HCT116 (cell line): Measurements from ENCODE around the gene RASGRF2. TPM values are rescaled to one million over a fixed set of nuclear protein-coding genes. Genes with fewer than 3 reads are reported as not detected.

ENCODE experiments used
- ATAC-seq: fragments of 200-7000 bp; cut with Tn5 transposase; 2 replicates; pipeline ENCODE4 v1.9.1; 2020; ENCODE audit warnings: mild to moderate bottlenecking, moderate library complexity
- BruUV-seq: library from RNA; stranded (reverse); fragments of 400-500 nt; replicated peaks from 2 replicates; lab custom pipeline; 2021; lab: Mats Ljungman, UMichigan
- CTCF ChIA-PET: fragments of 300-600 bp; sonication (Branson Sonifier 250); formaldehyde crosslinking; loops from one replicate; lab custom pipeline; 2021; ENCODE audit warnings: antibody characterized with exemption; lab: Charles Lee
- POLR2A ChIA-PET: fragments of 300-600, 350-600 bp; sonication (Branson Sonifier 250); formaldehyde crosslinking; loops from one replicate; lab custom pipeline; 2021; ENCODE audit warnings: antibody characterized with exemption; lab: Charles Lee
- RAD21 ChIA-PET, 2 experiments: fragments of 300-600 bp; sonication (Branson Sonifier 250); formaldehyde crosslinking; loops; one replicate each; lab custom pipeline; 2023; ENCODE audit warnings: low total read pairs in 2 of 2; ENCODE audit not compliant: uncharacterized antibody in 2 of 2, unreplicated experiment in 2 of 2, low non-redundant PET in 1 of 2; lab: Charles Lee
- DNase-seq: peaks from one replicate; pipeline ENCODE4 v3.0.0-alpha.2; 2010; ENCODE audit warnings: low read depth, low spot score
- H2AFZ ChIP-seq: fragments of 200-600 bp; shearing (Covaris generic), sonication (generic); 2 replicates; pipeline ENCODE4 v1.6.1; 2017; ENCODE audit warnings: low read depth, mixed run types, mixed read lengths, antibody characterized with exemption, low read length; ENCODE audit not compliant: poor library complexity, severe bottlenecking
- H3K27ac ChIP-seq: 2 replicates; pipeline ENCODE4 v1.5.1; 2012; ENCODE audit warnings: low read depth, low read length
- H3K27me3 ChIP-seq: fragments of 200-600 bp; sonication (generic); 2 replicates; pipeline ENCODE4 v1.6.1; 2016; ENCODE audit warnings: mixed run types, low read length, mixed read lengths; ENCODE audit not compliant: insufficient read depth
- H3K36me3 ChIP-seq, 2 experiments: fragments of 200-500 bp in 1 of 2; fragments of 200-600 bp in 1 of 2; sonication (Bioruptor generic) in 1 of 2; sonication (generic) in 1 of 2; 2 replicates each; pipeline versions ENCODE4 v1.5.1 to v1.6.1; 2014 to 2016; ENCODE audit warnings: low read length in 2 of 2, inconsistent platforms in 1 of 2, mixed read lengths in 1 of 2, mixed run types in 1 of 2; ENCODE audit not compliant: insufficient read depth in 2 of 2, control insufficient read depth in 1 of 2
- H3K4me1 ChIP-seq, 2 experiments: fragments of 200-600 bp in 1 of 2; sonication (generic) in 1 of 2; 2 replicates each; pipeline versions ENCODE4 v1.5.1 to v1.6.1; 2012 to 2017; ENCODE audit warnings: low read length in 2 of 2, inconsistent platforms in 1 of 2, mild to moderate bottlenecking in 1 of 2, mixed read lengths in 1 of 2, mixed run types in 1 of 2, moderate library complexity in 1 of 2; ENCODE audit not compliant: insufficient read depth in 2 of 2, control insufficient read depth in 1 of 2
- H3K4me2 ChIP-seq: fragments of 200-600 bp; sonication (generic); 2 replicates; pipeline ENCODE4 v1.6.1; 2017; ENCODE audit warnings: mixed run types, low read length, mixed read lengths
- H3K4me3 ChIP-seq, 2 experiments: fragments of 200-600 bp in 1 of 2; sonication (generic) in 1 of 2; replicated peaks in 1 of 2; 2 replicates each; pipeline ENCODE4 v1.5.1; 2011 to 2016; ENCODE audit warnings: low read length in 2 of 2, control low read depth in 1 of 2, low read depth in 1 of 2, mild to moderate bottlenecking in 1 of 2, mixed read lengths in 1 of 2, mixed run types in 1 of 2
- H3K79me2 ChIP-seq: fragments of 200-600 bp; sonication (generic); 2 replicates; pipeline ENCODE4 v1.6.1; 2017; ENCODE audit warnings: mild to moderate bottlenecking, mixed run types, low read length, moderate library complexity, mixed read lengths; ENCODE audit not compliant: insufficient read depth
- H3K9ac ChIP-seq: fragments of 200-600 bp; sonication (generic); 2 replicates; pipeline ENCODE4 v1.6.1; 2016; ENCODE audit warnings: low read length, mixed read lengths
- H3K9me2 ChIP-seq: fragments of 200-600 bp; sonication (generic), shearing (Covaris generic); 2 replicates; pipeline ENCODE4 v1.6.1; 2017; ENCODE audit warnings: mixed run types, mild to moderate bottlenecking, moderate library complexity; ENCODE audit not compliant: insufficient read depth
- H3K9me3 ChIP-seq, 2 experiments: fragments of 200-500 bp in 1 of 2; fragments of 200-600 bp in 1 of 2; sonication (Bioruptor generic) in 1 of 2; sonication (generic) in 1 of 2; 2 replicates each; pipeline ENCODE4 v1.6.1; 2014 to 2017; ENCODE audit warnings: low read length in 2 of 2, mixed read lengths in 2 of 2, inconsistent platforms in 1 of 2, low read depth in 1 of 2, mild to moderate bottlenecking in 1 of 2, mixed run types in 1 of 2, moderate library complexity in 1 of 2; ENCODE audit not compliant: control insufficient read depth in 1 of 2, insufficient read depth in 1 of 2
- H4K20me1 ChIP-seq: fragments of 200-600 bp; sonication (generic), shearing (Covaris generic); 2 replicates; pipeline ENCODE4 v1.6.1; 2017; ENCODE audit warnings: mixed run types, mild to moderate bottlenecking, moderate library complexity; ENCODE audit not compliant: insufficient read depth
- CBX3 ChIP-seq: IDR thresholded peaks from 2 replicates; pipeline ENCODE4 v1.6.1; 2012; ENCODE audit warnings: low read depth
- FOSL1 ChIP-seq: IDR thresholded peaks from 2 replicates; pipeline ENCODE4 v1.6.1; 2012; ENCODE audit warnings: low read depth
- JUND ChIP-seq: IDR thresholded peaks from 2 replicates; pipeline ENCODE4 v1.6.1; 2012
- POLR2A ChIP-seq: IDR thresholded peaks from 2 replicates; pipeline ENCODE4 v1.7.0; 2011; ENCODE audit warnings: borderline replicate concordance; ENCODE audit not compliant: insufficient read depth, insufficient read length; ENCODE audit errors: extremely low read depth
- POLR2AphosphoS5 ChIP-seq: IDR thresholded peaks from 2 replicates; pipeline ENCODE4 v1.6.1; 2011; ENCODE audit warnings: mild to moderate bottlenecking, low read depth, low read length, moderate library complexity
- SIN3A ChIP-seq: IDR thresholded peaks from 2 replicates; pipeline ENCODE4 v1.6.1; 2012; ENCODE audit warnings: low read depth
- SP1 ChIP-seq: IDR thresholded peaks from 2 replicates; pipeline ENCODE4 v1.6.1; 2012; ENCODE audit warnings: low read depth
- SRF ChIP-seq: IDR thresholded peaks from 2 replicates; pipeline ENCODE4 v1.6.1; 2012; ENCODE audit warnings: low read depth
- ZNF274 ChIP-seq: fragments of 200-500 bp; sonication (Bioruptor generic); IDR thresholded peaks from 2 replicates; pipeline ENCODE4 v1.6.1; 2014; ENCODE audit warnings: mild to moderate bottlenecking, low read depth, low read length, inconsistent platforms
- intact Hi-C: fragments of 100-400 bp; cut with micrococcal nuclease; formaldehyde crosslinking; loops from 2 replicates; pipeline ENCODE4 v1.10.0; 2022
- total RNA-seq: library from RNA; stranded (reverse); gene quantifications from one replicate; pipeline ENCODE4 v1.2.1, GENCODE V29; 2021; ENCODE audit not compliant: unreplicated experiment
- TF ChIP-seq, protein P1 (sequence below): IDR thresholded peaks from 2 replicates; pipeline ENCODE4 v1.6.1; 2012
- TF ChIP-seq, protein P2 (sequence below): IDR thresholded peaks from 2 replicates; pipeline ENCODE4 v1.6.1; 2011; ENCODE audit warnings: mild to moderate bottlenecking, low read length, moderate library complexity; ENCODE audit not compliant: insufficient replicate concordance; ENCODE audit errors: extremely low read depth
- TF ChIP-seq, protein P3 (sequence below): IDR thresholded peaks from 2 replicates; pipeline ENCODE4 v1.6.1; 2012

Gene RASGRF2
- total RNA-seq, 1 experiment from 2014 or later, result 0.05 TPM

DNA sequence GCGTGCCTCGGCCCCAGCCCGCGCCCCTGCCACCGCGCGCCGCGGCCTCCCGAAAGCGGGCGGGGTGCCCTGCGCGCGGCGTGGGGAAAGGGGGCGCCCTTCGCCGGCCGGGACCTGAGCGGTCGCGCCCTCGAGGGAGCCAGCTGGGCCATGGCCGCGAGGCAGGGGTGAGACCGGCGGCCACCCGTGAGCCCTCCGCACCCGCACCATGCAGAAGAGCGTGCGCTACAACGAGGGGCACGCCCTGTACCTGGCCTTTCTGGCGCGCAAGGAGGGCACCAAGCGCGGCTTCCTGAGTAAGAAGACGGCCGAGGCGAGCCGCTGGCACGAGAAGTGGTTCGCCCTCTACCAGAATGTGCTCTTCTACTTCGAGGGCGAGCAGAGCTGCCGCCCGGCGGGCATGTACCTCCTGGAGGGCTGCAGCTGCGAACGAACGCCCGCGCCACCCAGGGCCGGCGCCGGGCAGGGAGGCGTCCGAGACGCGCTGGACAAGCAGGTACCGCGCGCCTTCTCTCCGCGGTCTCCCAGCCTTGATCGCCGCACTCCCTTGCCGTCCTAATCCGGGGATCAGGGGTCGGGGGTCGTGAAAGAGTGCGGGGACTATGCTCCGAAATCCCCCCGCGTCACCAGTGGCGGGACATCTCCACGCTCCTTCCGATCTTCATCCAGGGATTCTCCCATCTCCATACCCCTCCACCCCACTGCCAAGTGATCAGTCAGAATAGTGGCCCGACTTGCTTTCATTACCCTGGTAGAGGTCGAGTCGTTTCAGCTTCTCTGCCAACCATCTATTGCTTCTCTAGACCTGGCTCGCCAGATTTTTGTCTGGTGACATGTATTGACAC, 590 bp downstream of the RASGRF2 start:
- H3K9me3 ChIP-seq, result no peaks in the 10 kb centered on the region
- H3K9me2 ChIP-seq, result no peaks in the 10 kb centered on the region
- RAD21 ChIA-PET, result no interaction called here
- ATAC-seq (no peak), DNase-seq (no peak)
- TF ChIP-seq SRF, result no peak
- TF ChIP-seq POLR2A, result no peak
- no peak for TF ChIP-seq FOSL1
- no peak for TF ChIP-seq POLR2AphosphoS5
- no peak for TF ChIP-seq SIN3A
- TF ChIP-seq, protein P1, sequence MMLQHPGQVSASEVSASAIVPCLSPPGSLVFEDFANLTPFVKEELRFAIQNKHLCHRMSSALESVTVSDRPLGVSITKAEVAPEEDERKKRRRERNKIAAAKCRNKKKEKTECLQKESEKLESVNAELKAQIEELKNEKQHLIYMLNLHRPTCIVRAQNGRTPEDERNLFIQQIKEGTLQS, result no peak
- TF ChIP-seq, protein P2, sequence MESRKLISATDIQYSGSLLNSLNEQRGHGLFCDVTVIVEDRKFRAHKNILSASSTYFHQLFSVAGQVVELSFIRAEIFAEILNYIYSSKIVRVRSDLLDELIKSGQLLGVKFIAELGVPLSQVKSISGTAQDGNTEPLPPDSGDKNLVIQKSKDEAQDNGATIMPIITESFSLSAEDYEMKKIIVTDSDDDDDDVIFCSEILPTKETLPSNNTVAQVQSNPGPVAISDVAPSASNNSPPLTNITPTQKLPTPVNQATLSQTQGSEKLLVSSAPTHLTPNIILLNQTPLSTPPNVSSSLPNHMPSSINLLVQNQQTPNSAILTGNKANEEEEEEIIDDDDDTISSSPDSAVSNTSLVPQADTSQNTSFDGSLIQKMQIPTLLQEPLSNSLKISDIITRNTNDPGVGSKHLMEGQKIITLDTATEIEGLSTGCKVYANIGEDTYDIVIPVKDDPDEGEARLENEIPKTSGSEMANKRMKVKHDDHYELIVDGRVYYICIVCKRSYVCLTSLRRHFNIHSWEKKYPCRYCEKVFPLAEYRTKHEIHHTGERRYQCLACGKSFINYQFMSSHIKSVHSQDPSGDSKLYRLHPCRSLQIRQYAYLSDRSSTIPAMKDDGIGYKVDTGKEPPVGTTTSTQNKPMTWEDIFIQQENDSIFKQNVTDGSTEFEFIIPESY, result no peak
- TF ChIP-seq SP1, result no peak
- no peak for TF ChIP-seq JUND
- no peak for TF ChIP-seq CBX3
- no peak for TF ChIP-seq ZNF274
- TF ChIP-seq, protein P3, sequence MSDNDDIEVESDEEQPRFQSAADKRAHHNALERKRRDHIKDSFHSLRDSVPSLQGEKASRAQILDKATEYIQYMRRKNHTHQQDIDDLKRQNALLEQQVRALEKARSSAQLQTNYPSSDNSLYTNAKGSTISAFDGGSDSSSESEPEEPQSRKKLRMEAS, result no peak
- H3K36me3 ChIP-seq, result no peaks in the 10 kb centered on the region
- no peak overlapping the region for H3K4me3 ChIP-seq
- H3K27me3 ChIP-seq, result no peaks in the 10 kb centered on the region
- H3K79me2 ChIP-seq, result no peaks in the 10 kb centered on the region
- intact Hi-C loops, result no loop called here
- BruUV-seq, result no TSS peak
- H3K4me2 ChIP-seq, result no peak overlapping the region
- H3K4me1 ChIP-seq, result no peaks in the 10 kb centered on the region
- H4K20me1 ChIP-seq, result no peaks in the 10 kb centered on the region
- H3K9ac ChIP-seq, result no peak overlapping the region
- CTCF ChIA-PET, result no interaction called here
- POLR2A ChIA-PET, result no interaction called here
- no peak overlapping the region for H3K27ac ChIP-seq
- no peak overlapping the region for H2AFZ ChIP-seq
